GM12892 (cell line): ENCODE results near the gene TRAF7.

Experiments
- POLR2A ChIP-seq: IDR thresholded peaks from 2 replicates; pipeline ENCODE4 v1.6.1; 2011; ENCODE audit warnings: low read depth, low read length, control low read depth
- POLR2AphosphoS5 ChIP-seq: IDR thresholded peaks from 2 replicates; pipeline ENCODE4 v1.6.1; 2011; ENCODE audit warnings: low read depth, low read length, control low read depth
- TAF1 ChIP-seq: IDR thresholded peaks from 2 replicates; pipeline ENCODE4 v1.6.1; 2011; ENCODE audit warnings: low read depth, mild to moderate bottlenecking, control low read depth, low read length, borderline replicate concordance

- no peak for TF ChIP-seq POLR2A
- no peak for TF ChIP-seq POLR2AphosphoS5
- no peak for TF ChIP-seq TAF1
Measured at GRCh38 chr16:2161911-2162310, 6.3 kb downstream of the TRAF7 start.
